HG02852 (cell line): Measurements from ENCODE around the gene CD99.
A peak's percentile ranks its signal among the peaks of the same experiment; 100 is the strongest.
"Not testable (repeated sequence)": the region's sequence is repeated elsewhere in the genome, so short reads cannot be mapped to it uniquely, and the experiment has no call there.

Experiments used
- ATAC-seq: cut with Tn5 transposase; IDR thresholded peaks from one replicate; pipeline ENCODE4 v1.9.1; 2021; ENCODE audit warnings: mild to moderate bottlenecking, moderate library complexity; ENCODE audit not compliant: unreplicated experiment

Gene CD99

GRCh38 chrX:2766906-2767305 is 75.8 kb downstream of the CD99 start:
- ATAC-seq: no peak

- no peak for ATAC-seq
These were observed 76.7 kb downstream of the CD99 start for GRCh38 chrX:2767631-2768455.

- no peak for ATAC-seq
These were observed 78.5 kb downstream of the CD99 start for GRCh38 chrX:2769615-2770014.

- ATAC-seq: not testable (repeated sequence)
These were observed 82.3 kb downstream of the CD99 start for GRCh38 chrX:2773166-2774055.

- ATAC-seq: no peak
These were observed 83.0 kb downstream of the CD99 start for GRCh38 chrX:2774057-2774456.

GRCh38 chrX:2774776-2775175 is 83.7 kb downstream of the CD99 start:
- no peak for ATAC-seq

- not testable (repeated sequence) for ATAC-seq
These were observed 89.6 kb downstream of the CD99 start for GRCh38 chrX:2780472-2781225.

- ATAC-seq: no peak
These were observed 90.1 kb downstream of the CD99 start for GRCh38 chrX:2781226-2781571.

GRCh38 chrX:2781698-2782097 is 90.6 kb downstream of the CD99 start:
- ATAC-seq: peak; percentile 59

GRCh38 chrX:2782171-2782570 is 91.1 kb downstream of the CD99 start:
- no peak for ATAC-seq

GRCh38 chrX:2782778-2783177 is 91.7 kb downstream of the CD99 start:
- ATAC-seq: no peak

GRCh38 chrX:2784026-2784425 is 92.9 kb downstream of the CD99 start:
- no peak for ATAC-seq

- no peak for ATAC-seq
These were observed 94.4 kb downstream of the CD99 start for GRCh38 chrX:2785538-2785937.

- no peak for ATAC-seq
These were observed 97.9 kb downstream of the CD99 start for GRCh38 chrX:2788980-2789379.

- ATAC-seq: no peak
These were observed 98.5 kb downstream of the CD99 start for GRCh38 chrX:2789569-2789968.
